ENCODE data around the gene NSUN2. TPM values are rescaled to one million over a fixed set of nuclear protein-coding genes. Genes with fewer than 3 reads are reported as not detected.
A peak's percentile ranks its signal among the peaks of the same experiment; 100 is the strongest.

The NSUN2 gene
- polyA plus RNA-seq, 1 experiment = 31.2 TPM

DNA sequence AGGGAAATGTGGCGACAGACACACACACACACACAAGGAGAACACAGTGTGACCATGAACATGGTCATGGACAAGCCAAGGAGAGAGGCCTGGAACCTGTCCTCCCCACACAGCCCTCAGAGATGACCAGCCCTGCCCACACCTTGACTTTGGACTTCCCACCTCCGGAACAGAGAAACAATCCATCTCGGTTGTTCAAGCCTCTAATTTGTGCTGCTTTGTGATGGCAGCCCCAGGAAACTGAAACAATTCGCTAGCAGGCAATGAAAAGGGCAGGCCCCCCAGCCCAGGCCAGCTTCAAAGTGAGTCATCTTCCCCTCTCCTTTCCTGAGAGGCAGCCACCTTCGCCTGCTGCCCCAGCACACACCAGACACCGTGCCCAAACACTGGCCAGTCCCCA lies 47.7 kb downstream of the NSUN2 start:
- CTCF ChIA-PET = interaction anchor here (0.6 to 1.2 kb wide), 3 partner anchors 8 to 1088 kb away, joined by 3 to 4 read pairs (median 3); no protein-coding TSS in a partner anchor
- TF ChIP-seq, protein P1, sequence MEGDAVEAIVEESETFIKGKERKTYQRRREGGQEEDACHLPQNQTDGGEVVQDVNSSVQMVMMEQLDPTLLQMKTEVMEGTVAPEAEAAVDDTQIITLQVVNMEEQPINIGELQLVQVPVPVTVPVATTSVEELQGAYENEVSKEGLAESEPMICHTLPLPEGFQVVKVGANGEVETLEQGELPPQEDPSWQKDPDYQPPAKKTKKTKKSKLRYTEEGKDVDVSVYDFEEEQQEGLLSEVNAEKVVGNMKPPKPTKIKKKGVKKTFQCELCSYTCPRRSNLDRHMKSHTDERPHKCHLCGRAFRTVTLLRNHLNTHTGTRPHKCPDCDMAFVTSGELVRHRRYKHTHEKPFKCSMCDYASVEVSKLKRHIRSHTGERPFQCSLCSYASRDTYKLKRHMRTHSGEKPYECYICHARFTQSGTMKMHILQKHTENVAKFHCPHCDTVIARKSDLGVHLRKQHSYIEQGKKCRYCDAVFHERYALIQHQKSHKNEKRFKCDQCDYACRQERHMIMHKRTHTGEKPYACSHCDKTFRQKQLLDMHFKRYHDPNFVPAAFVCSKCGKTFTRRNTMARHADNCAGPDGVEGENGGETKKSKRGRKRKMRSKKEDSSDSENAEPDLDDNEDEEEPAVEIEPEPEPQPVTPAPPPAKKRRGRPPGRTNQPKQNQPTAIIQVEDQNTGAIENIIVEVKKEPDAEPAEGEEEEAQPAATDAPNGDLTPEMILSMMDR (IDR thresholded peaks at IDR 0.05; ENCODE audit: insufficient read depth, low read depth, low read length) = no peak
- no peak for DNase-seq (ENCODE audit: low read depth)
- Histone ChIP-seq H3K36me3 (ENCODE audit: control insufficient read depth, insufficient read depth, low read length) (no peaks in the 10 kb centered on the region), H3K4me3 (ENCODE audit: low read depth, low read length) (no peak overlapping the region), H3K27me3 (ENCODE audit: control insufficient read depth, insufficient read depth, low read length) (peaks cover 20% of the 10 kb centered on the region)
- POLR2A ChIA-PET = no interaction called here

DNA sequence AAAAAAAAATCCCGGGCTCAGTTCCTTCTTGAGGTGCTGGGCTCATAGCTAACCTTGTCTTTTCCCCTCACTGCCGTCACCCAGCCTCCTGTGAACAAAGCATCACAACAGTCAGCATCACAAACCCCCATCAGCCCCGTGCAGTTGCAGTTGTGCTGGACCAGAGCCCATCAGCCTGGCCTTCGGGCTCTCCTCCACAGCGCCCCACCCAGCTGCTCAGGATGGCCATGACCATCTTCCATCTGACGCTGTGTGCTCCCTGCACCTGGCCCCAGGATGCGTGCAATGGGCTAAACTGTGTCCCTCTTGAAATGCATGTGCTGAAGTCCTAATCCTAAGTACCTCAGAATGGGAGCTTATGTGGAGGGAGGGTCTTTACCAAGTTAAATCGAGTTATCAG lies 48.1 kb downstream of the NSUN2 start:
- H3K36me3 ChIP-seq (ENCODE audit: control insufficient read depth, insufficient read depth, low read length) = no peaks in the 10 kb centered on the region
- H3K4me3 ChIP-seq (ENCODE audit: low read depth, low read length) = no peak overlapping the region
- CTCF ChIA-PET = interaction anchor here (0.6 to 1.2 kb wide), 3 partner anchors 30 to 1088 kb away, joined by 3 read pairs; no protein-coding TSS in a partner anchor
- DNase-seq (ENCODE audit: low read depth) = no peak
- TF ChIP-seq, protein P1 (IDR thresholded peaks at IDR 0.05; ENCODE audit: insufficient read depth, low read depth, low read length) = no peak
- H3K27me3 ChIP-seq (ENCODE audit: control insufficient read depth, insufficient read depth, low read length) = peaks cover 20% of the 10 kb centered on the region
- POLR2A ChIA-PET = no interaction called here

DNA sequence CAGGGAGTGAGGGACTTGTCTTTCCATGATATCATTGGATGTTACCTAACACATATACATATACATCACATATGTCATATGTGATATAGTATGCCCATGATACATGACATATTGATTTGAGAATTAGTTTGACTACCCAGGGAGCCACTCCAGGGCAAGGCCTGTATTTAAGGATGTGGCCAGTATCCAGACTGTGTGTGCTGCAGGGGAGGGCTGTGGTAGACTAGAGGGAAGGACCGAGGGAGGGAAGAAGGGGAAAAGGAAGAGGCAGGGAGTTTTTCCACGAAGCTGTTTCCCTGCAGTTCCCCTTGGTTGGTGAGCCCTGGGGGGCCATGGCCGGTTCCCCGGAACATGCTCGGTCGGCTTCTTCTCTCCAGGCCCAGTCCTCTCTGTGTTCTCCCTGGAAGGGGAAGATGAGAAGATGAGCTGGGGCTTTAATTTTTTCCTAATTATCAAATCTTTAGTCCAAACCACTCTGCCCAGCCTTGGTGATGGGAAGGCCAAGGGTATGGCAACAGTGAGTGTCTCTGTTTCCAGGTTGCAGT lies 48.7 kb downstream of the NSUN2 start:
- no peaks in the 10 kb centered on the region for H3K36me3 ChIP-seq (ENCODE audit: control insufficient read depth, insufficient read depth, low read length)
- H3K27me3 ChIP-seq (ENCODE audit: control insufficient read depth, insufficient read depth, low read length) = peaks cover 20% of the 10 kb centered on the region
- ChIA-PET CTCF (interaction anchor here (0.7 to 1.2 kb wide), 3 partner anchors 11 to 1087 kb away, joined by 3 read pairs; no protein-coding TSS in a partner anchor), POLR2A (no interaction called here)
- no peak for DNase-seq (ENCODE audit: low read depth)
- TF ChIP-seq, protein P1 (IDR thresholded peaks at IDR 0.05; ENCODE audit: insufficient read depth, low read depth, low read length) = no peak
- H3K4me3 ChIP-seq (ENCODE audit: low read depth, low read length) = no peak overlapping the region

DNA sequence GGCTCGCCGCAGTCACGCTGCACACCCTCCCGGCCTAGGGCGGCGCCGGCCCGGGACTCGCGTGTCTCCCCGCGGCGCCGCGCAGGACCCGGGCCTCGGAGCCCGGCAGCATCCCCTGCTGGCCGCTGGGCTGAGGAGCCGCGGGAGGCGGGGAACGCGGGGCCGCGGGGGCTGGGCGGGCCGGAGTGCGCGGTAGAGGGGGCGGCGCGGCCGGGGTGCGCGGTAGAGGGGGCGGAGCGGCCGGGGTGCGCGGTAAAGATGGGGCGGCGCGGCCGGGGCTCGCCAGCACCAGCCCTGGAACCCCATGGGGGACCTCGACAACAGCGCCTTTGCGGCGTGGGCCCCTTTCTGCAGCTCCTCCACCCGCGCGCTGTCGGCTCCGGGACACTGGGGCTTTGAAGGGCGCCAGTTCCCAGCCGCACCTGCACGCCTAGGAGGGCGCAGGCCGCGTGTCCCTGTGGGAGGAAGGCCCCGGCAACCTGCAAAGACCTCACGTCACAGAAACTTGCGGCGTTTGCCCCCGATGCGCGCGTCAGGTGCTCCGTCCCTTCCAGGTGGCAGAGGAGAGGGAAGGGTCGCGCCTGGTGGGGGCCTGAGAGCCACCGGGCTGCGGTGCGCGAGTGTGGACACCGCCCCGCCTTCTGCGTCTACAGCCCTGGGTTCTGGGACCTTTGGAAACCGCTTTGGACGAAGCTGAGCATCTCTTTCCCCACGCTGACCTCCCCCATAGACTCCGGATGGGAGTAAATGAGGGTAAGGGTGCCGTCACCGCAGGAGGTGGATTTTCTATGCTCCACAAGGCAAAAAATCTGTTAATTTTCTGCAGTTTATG lies 49.6 kb downstream of the NSUN2 start:
- H3K27me3 ChIP-seq (ENCODE audit: control insufficient read depth, insufficient read depth, low read length) = peaks cover 20% of the 10 kb centered on the region
- ChIA-PET POLR2A (no interaction called here), CTCF (interaction anchor here (0.6 to 1.6 kb wide), 5 partner anchors 8 to 1086 kb away, joined by 3 to 11 read pairs (median 3); no protein-coding TSS in a partner anchor)
- TF ChIP-seq, protein P1 (IDR thresholded peaks at IDR 0.05; ENCODE audit: insufficient read depth, low read depth, low read length) = no peak
- H3K36me3 ChIP-seq (ENCODE audit: control insufficient read depth, insufficient read depth, low read length) = no peaks in the 10 kb centered on the region
- peak overlapping the region; percentile 33 for H3K4me3 ChIP-seq (ENCODE audit: low read depth, low read length)
- DNase-seq (ENCODE audit: low read depth) = no peak

DNA sequence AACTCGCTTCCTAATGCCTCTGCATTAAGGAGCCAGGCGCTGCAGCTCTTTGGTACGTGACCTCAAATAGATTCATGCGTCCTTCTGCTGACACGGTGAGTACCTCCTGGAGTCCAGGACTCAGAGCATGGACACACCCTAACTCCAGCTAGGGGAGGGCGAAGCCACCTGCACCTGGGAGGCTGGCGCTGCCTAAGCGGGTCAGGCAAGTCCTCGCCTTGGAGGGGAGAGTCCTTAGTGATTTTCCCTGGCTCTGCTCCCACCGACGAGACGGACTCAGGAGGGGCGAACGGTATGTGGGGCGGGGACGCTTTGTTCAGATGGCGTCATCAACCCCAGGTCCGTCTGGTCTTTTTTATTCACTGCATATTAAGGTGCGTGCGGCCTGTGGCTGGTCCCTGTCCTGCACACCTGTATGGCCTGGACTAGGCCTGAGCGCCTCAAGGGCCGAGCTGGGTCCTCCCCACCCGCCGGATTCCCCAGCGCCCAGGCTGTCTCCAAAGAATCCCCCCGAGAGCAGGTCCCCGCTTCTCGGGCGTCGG lies 50.3 kb downstream of the NSUN2 start:
- H3K27me3 ChIP-seq (ENCODE audit: control insufficient read depth, insufficient read depth, low read length) = peaks cover 20% of the 10 kb centered on the region
- H3K4me3 ChIP-seq (ENCODE audit: low read depth, low read length) = peak overlapping the region; percentile 18
- POLR2A ChIA-PET = no interaction called here

More for the DNA sequence above, 50.3 kb downstream of the NSUN2 start:
- CTCF ChIA-PET = interaction anchor here (0.7 to 1.6 kb wide), 7 partner anchors 9 to 1091 kb away, joined by 3 to 11 read pairs (median 3); no protein-coding TSS in a partner anchor
- DNase-seq (ENCODE audit: low read depth) = no peak
- H3K36me3 ChIP-seq (ENCODE audit: control insufficient read depth, insufficient read depth, low read length) = no peaks in the 10 kb centered on the region
- TF ChIP-seq, protein P1 (IDR thresholded peaks at IDR 0.05; ENCODE audit: insufficient read depth, low read depth, low read length) = no peak

Measured in BJ (cell line).